GM12892 (cell line): ENCODE results near the gene MAPK7.

Experiments used
- DNase-seq: peaks from one replicate; pipeline ENCODE4 v3.0.0; 2011; ENCODE audit not compliant: insufficient read length
- FAIRE-seq: peaks from 2 replicates; lab custom pipeline; 2011; peaks lifted over from hg19 to GRCh38; lab: Jason Lieb, UNC
- POLR2A ChIP-seq: IDR thresholded peaks from 2 replicates; pipeline ENCODE4 v1.6.1; 2011; ENCODE audit warnings: low read depth, low read length, control low read depth
- POLR2AphosphoS5 ChIP-seq: IDR thresholded peaks from 2 replicates; pipeline ENCODE4 v1.6.1; 2011; ENCODE audit warnings: low read depth, low read length, control low read depth
- TAF1 ChIP-seq: IDR thresholded peaks from 2 replicates; pipeline ENCODE4 v1.6.1; 2011; ENCODE audit warnings: low read depth, mild to moderate bottlenecking, control low read depth, low read length, borderline replicate concordance

The MAPK7 gene

DNA sequence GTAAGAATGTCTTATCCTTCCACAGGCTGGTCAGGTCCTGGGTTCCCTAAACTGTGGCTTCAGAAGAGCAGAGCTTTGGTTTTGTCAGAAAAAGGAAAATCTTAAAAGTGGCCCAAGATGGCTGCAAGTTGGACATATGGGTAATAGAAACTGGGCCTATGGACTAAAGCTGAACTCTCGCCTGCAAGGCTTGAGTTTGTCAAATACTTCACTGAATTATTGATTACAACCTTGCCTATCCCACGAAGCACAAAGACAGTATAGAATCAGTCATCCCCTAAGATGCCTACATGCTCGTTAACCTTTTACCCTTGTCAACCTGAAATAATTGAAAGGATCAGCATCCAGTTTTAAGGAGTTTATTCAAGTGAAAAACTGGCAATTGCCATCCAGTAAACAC lies 53.4 kb downstream of the MAPK7 start:
- TF ChIP-seq TAF1 (no peak), POLR2AphosphoS5 (no peak), POLR2A (no peak)
- DNase-seq (no peak), FAIRE-seq (no peak)
